ENCODE data around the gene PLCB1.

DNA sequence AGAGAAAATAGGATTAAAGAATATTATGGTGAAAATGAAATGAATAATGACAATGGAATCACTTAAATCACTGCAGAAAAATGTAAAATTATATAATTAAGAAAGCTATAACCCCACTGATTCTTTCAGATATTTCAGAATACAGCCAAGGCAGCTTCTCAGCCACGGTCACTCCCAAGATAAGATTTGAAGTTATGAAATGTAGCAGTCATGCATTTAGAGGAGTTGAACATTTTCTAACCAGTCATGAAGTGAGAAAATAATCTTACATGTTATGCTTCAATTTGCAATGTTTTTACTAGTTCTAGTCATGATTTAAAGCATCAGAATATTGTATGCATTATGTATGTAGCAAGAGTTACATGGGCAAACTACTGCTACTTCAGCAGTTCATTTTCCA, 13.3 kb upstream of the PLCB1 start:
- TF ChIP-seq, protein P1, sequence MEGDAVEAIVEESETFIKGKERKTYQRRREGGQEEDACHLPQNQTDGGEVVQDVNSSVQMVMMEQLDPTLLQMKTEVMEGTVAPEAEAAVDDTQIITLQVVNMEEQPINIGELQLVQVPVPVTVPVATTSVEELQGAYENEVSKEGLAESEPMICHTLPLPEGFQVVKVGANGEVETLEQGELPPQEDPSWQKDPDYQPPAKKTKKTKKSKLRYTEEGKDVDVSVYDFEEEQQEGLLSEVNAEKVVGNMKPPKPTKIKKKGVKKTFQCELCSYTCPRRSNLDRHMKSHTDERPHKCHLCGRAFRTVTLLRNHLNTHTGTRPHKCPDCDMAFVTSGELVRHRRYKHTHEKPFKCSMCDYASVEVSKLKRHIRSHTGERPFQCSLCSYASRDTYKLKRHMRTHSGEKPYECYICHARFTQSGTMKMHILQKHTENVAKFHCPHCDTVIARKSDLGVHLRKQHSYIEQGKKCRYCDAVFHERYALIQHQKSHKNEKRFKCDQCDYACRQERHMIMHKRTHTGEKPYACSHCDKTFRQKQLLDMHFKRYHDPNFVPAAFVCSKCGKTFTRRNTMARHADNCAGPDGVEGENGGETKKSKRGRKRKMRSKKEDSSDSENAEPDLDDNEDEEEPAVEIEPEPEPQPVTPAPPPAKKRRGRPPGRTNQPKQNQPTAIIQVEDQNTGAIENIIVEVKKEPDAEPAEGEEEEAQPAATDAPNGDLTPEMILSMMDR (IDR thresholded peaks at IDR 0.05; ENCODE audit: low read depth, low read length, poor library complexity, severe bottlenecking) = no peak
- TF ChIP-seq EZH2phosphoT487 (IDR thresholded peaks at IDR 0.05; ENCODE audit: borderline replicate concordance, low read length) = no peak
